ENCODE results near the gene TRABD2B. TPM values are rescaled to one million over a fixed set of nuclear protein-coding genes. Genes with fewer than 3 reads are reported as not detected.

Gene TRABD2B
- total RNA-seq, 4 donors from 2014 or later: 0.63 to 3.1 (median 1.7) TPM

GRCh38 chr1:47968556-47968888 lies 28.7 kb downstream of the TRABD2B start:
- 89 to 91% methylated on average over 3 of the region's 3 CpGs for WGBS, 2 donors
- intact Hi-C loops (cut with DNase I; ENCODE audit: low total_unique reads): no loop called here
- no peak overlapping the region for H3K4me3 ChIP-seq (ENCODE audit: low read depth, poor library complexity, severe bottlenecking)
- peak in 1 of 2 donors; percentile 76 for DNase-seq (ENCODE audit: low spot score in 2 of 2)
- TF ChIP-seq POLR2A (IDR thresholded peaks at IDR 0.05): no peak
- TF ChIP-seq, protein P1, sequence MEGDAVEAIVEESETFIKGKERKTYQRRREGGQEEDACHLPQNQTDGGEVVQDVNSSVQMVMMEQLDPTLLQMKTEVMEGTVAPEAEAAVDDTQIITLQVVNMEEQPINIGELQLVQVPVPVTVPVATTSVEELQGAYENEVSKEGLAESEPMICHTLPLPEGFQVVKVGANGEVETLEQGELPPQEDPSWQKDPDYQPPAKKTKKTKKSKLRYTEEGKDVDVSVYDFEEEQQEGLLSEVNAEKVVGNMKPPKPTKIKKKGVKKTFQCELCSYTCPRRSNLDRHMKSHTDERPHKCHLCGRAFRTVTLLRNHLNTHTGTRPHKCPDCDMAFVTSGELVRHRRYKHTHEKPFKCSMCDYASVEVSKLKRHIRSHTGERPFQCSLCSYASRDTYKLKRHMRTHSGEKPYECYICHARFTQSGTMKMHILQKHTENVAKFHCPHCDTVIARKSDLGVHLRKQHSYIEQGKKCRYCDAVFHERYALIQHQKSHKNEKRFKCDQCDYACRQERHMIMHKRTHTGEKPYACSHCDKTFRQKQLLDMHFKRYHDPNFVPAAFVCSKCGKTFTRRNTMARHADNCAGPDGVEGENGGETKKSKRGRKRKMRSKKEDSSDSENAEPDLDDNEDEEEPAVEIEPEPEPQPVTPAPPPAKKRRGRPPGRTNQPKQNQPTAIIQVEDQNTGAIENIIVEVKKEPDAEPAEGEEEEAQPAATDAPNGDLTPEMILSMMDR (IDR thresholded peaks at IDR 0.05): no peak

- DNase-seq (ENCODE audit: low spot score in 2 of 2): no peak
- H3K4me3 ChIP-seq (ENCODE audit: low read depth, poor library complexity, severe bottlenecking): no peak overlapping the region
- TF ChIP-seq, protein P1 (IDR thresholded peaks at IDR 0.05): no peak
- TF ChIP-seq POLR2A (IDR thresholded peaks at IDR 0.05): no peak
- intact Hi-C loops (cut with DNase I; ENCODE audit: low total_unique reads): no loop called here
- 72 to 83% methylated on average over 7 of the region's 7 CpGs for WGBS, 2 donors
Observed at GRCh38 chr1:47967864-47968555, 29.2 kb downstream of the TRABD2B start.

- TF ChIP-seq POLR2A (IDR thresholded peaks at IDR 0.05): no peak
- TF ChIP-seq, protein P1 (IDR thresholded peaks at IDR 0.05): no peak
- intact Hi-C loops (cut with DNase I; ENCODE audit: low total_unique reads): no loop called here
- no peak overlapping the region for H3K4me3 ChIP-seq (ENCODE audit: low read depth, poor library complexity, severe bottlenecking)
- DNase-seq (ENCODE audit: low spot score in 2 of 2): no peak
- WGBS, 2 donors: 86 to 94% methylated on average over 4 of the region's 4 CpGs
Observed at GRCh38 chr1:47965816-47966215, 31.4 kb downstream of the TRABD2B start.

GRCh38 chr1:47964636-47965035 lies 32.5 kb downstream of the TRABD2B start:
- intact Hi-C loops (cut with DNase I; ENCODE audit: low total_unique reads): no loop called here

DNA sequence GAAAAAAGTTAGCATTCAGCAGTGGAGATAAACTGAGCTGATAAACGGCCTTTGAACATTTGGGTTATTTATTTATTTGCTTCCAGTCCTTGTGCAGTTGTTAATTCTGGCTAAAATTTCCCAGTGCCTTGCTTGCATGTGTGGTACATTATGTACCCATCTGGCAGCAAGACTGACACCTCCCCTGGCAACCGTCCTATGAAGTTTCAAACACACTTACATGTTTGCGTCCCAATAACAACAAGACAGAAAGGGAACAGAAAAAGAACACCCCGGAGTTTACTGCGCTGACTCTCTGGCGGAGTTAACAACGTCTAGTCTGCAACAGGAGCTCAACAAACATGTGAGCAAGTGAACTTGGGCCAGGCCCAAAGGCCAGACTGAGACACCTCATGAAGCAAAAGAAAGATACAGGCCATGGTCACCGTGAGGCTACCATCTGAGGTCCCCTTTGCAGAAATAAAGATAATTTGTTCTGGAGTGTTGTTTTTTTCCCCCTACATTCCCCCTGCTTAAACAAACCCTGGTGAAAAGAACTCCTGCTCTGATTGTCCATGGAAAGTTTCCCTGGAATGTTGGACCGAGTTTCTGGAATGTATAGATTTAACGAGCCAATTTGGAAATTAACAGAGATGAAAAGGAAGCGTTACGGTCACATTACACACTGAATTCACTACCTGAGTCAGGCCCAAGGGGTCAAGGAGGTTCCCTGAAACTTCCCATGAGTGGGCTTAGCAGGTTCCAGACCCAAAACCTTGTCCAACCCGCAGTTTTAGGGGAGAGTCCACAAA lies 33.4 kb downstream of the TRABD2B start:
- DNase-seq (ENCODE audit: low spot score in 2 of 2): peak; percentile 49 to 81
- intact Hi-C loops (cut with DNase I; ENCODE audit: low total_unique reads): no loop called here
- TF ChIP-seq POLR2A (IDR thresholded peaks at IDR 0.05): no peak
- TF ChIP-seq, protein P1 (IDR thresholded peaks at IDR 0.05): no peak
- WGBS, 2 donors: 38 to 43% methylated on average over 13 of the region's 13 CpGs
- no peak overlapping the region for H3K4me3 ChIP-seq (ENCODE audit: low read depth, poor library complexity, severe bottlenecking)

More at GRCh38 chr1:47964636-47965035, 32.5 kb downstream of the TRABD2B start:
- H3K4me3 ChIP-seq (ENCODE audit: low read depth, poor library complexity, severe bottlenecking): no peak overlapping the region
- 75 to 80% methylated on average over 5 of the region's 5 CpGs for WGBS, 2 donors
- no peak for TF ChIP-seq POLR2A (IDR thresholded peaks at IDR 0.05)
- TF ChIP-seq, protein P1 (IDR thresholded peaks at IDR 0.05): no peak
- DNase-seq (ENCODE audit: low spot score in 2 of 2): peak in 1 of 2 donors; percentile 59

Measured in lower leg skin (tissue), 4 donors.